Muscle of leg (tissue), 16 donors: ENCODE data around the gene TRAPPC6A. TPM values are rescaled to one million over a fixed set of nuclear protein-coding genes. Genes with fewer than 3 reads are reported as not detected.

Experiments used
- DNase-seq: peaks from one replicate; pipeline ENCODE4 v3.0.0; 2013
- H3K27ac ChIP-seq: one replicate; pipeline ENCODE4 v1.5.1; 2013; ENCODE audit warnings: mild to moderate bottlenecking, low read length, control low read depth
- H3K27me3 ChIP-seq: one replicate; pipeline ENCODE4 v1.6.1; 2013; ENCODE audit warnings: low read length; ENCODE audit not compliant: control insufficient read depth, insufficient read depth
- H3K36me3 ChIP-seq: one replicate; pipeline ENCODE4 v1.6.1; 2013; ENCODE audit warnings: low read length; ENCODE audit not compliant: control insufficient read depth, insufficient read depth
- H3K4me1 ChIP-seq: one replicate; pipeline ENCODE4 v1.6.1; 2013; ENCODE audit warnings: low read length; ENCODE audit not compliant: control insufficient read depth, insufficient read depth
- H3K4me3 ChIP-seq: one replicate; pipeline ENCODE4 v1.5.1; 2013; ENCODE audit warnings: low read length, control low read depth
- H3K9me3 ChIP-seq: replicated peaks from 2 replicates; pipeline ENCODE4 v1.6.1; 2013; ENCODE audit warnings: low read depth, low read length; ENCODE audit not compliant: control insufficient read depth
- WGBS: methylation state at CpG from one replicate; pipeline ENCODE4 v1.1.5; 2013; ENCODE audit warnings: missing lambda C conversion rate; ENCODE audit not compliant: insufficient coverage; 5-methylcytosine and 5-hydroxymethylcytosine counted together
- long read RNA-seq, 11 donors: transcript quantifications; one replicate each; lab custom pipeline, GENCODE V29; 2026
- polyA plus RNA-seq, 8 donors: library from polyadenylated mRNA; unstranded; fragments of 120-200 nt; gene quantifications; one replicate each; pipeline versions ENCODE4 v1.2.1 to v1.2.3, GENCODE V29; 2013; ENCODE audit warnings: inconsistent platforms in 1 of 8, low replicate concordance in 1 of 8; ENCODE audit not compliant: insufficient read length in 8 of 8, insufficient read depth in 1 of 8
- total RNA-seq: library from RNA; stranded (reverse); fragments of 120-200 nt; gene quantifications from one replicate; pipeline ENCODE4 v1.2.4, GENCODE V29; 2013

TRAPPC6A gene, protein sequence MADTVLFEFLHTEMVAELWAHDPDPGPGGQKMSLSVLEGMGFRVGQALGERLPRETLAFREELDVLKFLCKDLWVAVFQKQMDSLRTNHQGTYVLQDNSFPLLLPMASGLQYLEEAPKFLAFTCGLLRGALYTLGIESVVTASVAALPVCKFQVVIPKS
- total RNA-seq (18.4 TPM), polyA plus RNA-seq (10 to 100 TPM; 18.4 to 31.6 (median 25.1) TPM)
- long read RNA-seq, donor 1, transcript TRAPPC6A-202 (6 exons, 758 nt), result major isoform, 7 of 14 reads
- long read RNA-seq, donor 1, partial matches to known transcripts, result 0 of 14 reads
- long read RNA-seq, donor 1, other reads (novel, unspliced or antisense), result 0 of 14 reads
- long read RNA-seq, donor 2, partial matches to known transcripts, result 0 of 1 reads
- long read RNA-seq, donor 2, other reads (novel, unspliced or antisense), result 0 of 1 reads
- long read RNA-seq, donor 3, transcript TRAPPC6A-201 (6 exons, 805 nt), result minor isoform, 5 of 16 reads
- long read RNA-seq, donor 3, transcript TRAPPC6A-202 (6 exons, 758 nt), result major isoform, 8 of 16 reads
- long read RNA-seq, donor 3, partial matches to known transcripts, result 0 of 16 reads
- long read RNA-seq, donor 3, other reads (novel, unspliced or antisense), result 0 of 16 reads
- long read RNA-seq, donor 4, transcript TRAPPC6A-201 (6 exons, 805 nt), result major isoform, 6 of 17 reads
- long read RNA-seq, donor 4, transcript TRAPPC6A-202 (6 exons, 758 nt), result minor isoform, 5 of 17 reads
- long read RNA-seq, donor 4, partial matches to known transcripts, result 0 of 17 reads
- long read RNA-seq, donor 4, other reads (novel, unspliced or antisense), result 0 of 17 reads
- long read RNA-seq, donor 5, transcript TRAPPC6A-201 (6 exons, 805 nt), result major isoform, 13 of 34 reads
- long read RNA-seq, donor 5, transcript TRAPPC6A-202 (6 exons, 758 nt), result minor isoform, 10 of 34 reads
- long read RNA-seq, donor 5, transcript TRAPPC6A-204 (5 exons, 695 nt), result minor isoform, 8 of 34 reads
- long read RNA-seq, donor 5, partial matches to known transcripts, result 0 of 34 reads
- long read RNA-seq, donor 5, other reads (novel, unspliced or antisense), result 0 of 34 reads
- long read RNA-seq, donor 6, transcript TRAPPC6A-201 (6 exons, 805 nt), result major isoform, 7 of 20 reads
- long read RNA-seq, donor 6, transcript TRAPPC6A-205 (5 exons, 514 nt), result minor isoform, 6 of 20 reads
- long read RNA-seq, donor 6, partial matches to known transcripts, result 0 of 20 reads
- long read RNA-seq, donor 6, other reads (novel, unspliced or antisense), result 0 of 20 reads
- long read RNA-seq, donor 7, transcript TRAPPC6A-202 (6 exons, 758 nt), result minor isoform, 7 of 19 reads
- long read RNA-seq, donor 7, transcript TRAPPC6A-201 (6 exons, 805 nt), result major isoform, 8 of 19 reads
- long read RNA-seq, donor 7, partial matches to known transcripts, result 0 of 19 reads
- long read RNA-seq, donor 7, other reads (novel, unspliced or antisense), result 0 of 19 reads
- long read RNA-seq, donor 8, transcript TRAPPC6A-202 (6 exons, 758 nt), result major isoform, 5 of 10 reads
- long read RNA-seq, donor 8, partial matches to known transcripts, result 0 of 10 reads
- long read RNA-seq, donor 8, other reads (novel, unspliced or antisense), result 0 of 10 reads
- long read RNA-seq, donor 9, transcript TRAPPC6A-201 (6 exons, 805 nt), result major isoform, 8 of 15 reads
- long read RNA-seq, donor 9, transcript TRAPPC6A-204 (5 exons, 695 nt), result minor isoform, 5 of 15 reads
- long read RNA-seq, donor 9, partial matches to known transcripts, result 0 of 15 reads
- long read RNA-seq, donor 9, other reads (novel, unspliced or antisense), result 0 of 15 reads
- long read RNA-seq, donor 10, transcript TRAPPC6A-201 (6 exons, 805 nt), result major isoform, 10 of 21 reads
- long read RNA-seq, donor 10, transcript TRAPPC6A-202 (6 exons, 758 nt), result minor isoform, 6 of 21 reads
- long read RNA-seq, donor 10, partial matches to known transcripts, result 0 of 21 reads
- long read RNA-seq, donor 10, other reads (novel, unspliced or antisense), result 0 of 21 reads
- long read RNA-seq, donor 11, transcript TRAPPC6A-202 (6 exons, 758 nt), result major isoform, 6 of 15 reads
- long read RNA-seq, donor 11, partial matches to known transcripts, result 0 of 15 reads
- long read RNA-seq, donor 11, other reads (novel, unspliced or antisense), result 0 of 15 reads

DNA sequence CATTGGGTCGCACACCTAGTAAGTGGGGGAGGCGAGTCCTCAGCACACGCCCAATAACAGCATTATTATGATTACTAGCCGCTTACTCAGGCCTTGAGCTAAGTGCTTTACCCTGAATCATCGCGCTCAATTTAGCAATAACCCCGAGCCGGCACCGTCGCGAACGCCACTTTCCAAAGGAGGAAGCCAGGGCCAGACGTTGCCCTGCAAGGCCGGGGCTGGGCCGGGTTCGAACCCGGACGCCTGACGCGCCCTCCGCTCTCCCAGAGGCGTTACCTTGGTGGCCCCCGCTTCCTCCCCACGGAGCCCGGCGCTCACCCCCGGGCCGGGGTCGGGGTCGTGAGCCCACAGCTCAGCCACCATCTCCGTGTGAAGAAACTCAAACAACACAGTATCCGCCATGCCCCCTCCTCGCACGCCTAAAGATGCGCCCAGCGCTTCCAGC, at the start of gene TRAPPC6A:
TRAPPC6A (minus strand) TSS at position 421 of the 445 bp plus-strand sequence; CDS start at position 402, 19 bp downstream.
- Histone ChIP-seq H3K4me1 (peaks cover 16% of the 10 kb centered on the region), H3K36me3 (peaks cover 11% of the 10 kb centered on the region), H3K9me3 (no peaks in the 10 kb centered on the region), H3K27ac (peak within 1 kb of the TSS; percentile 96), H3K27me3 (no peaks in the 10 kb centered on the region), H3K4me3 (peak within 1 kb of the TSS; percentile 97)
- no peak for DNase-seq
- 0% methylated on average over 36 of the region's 36 CpGs for WGBS

DNA sequence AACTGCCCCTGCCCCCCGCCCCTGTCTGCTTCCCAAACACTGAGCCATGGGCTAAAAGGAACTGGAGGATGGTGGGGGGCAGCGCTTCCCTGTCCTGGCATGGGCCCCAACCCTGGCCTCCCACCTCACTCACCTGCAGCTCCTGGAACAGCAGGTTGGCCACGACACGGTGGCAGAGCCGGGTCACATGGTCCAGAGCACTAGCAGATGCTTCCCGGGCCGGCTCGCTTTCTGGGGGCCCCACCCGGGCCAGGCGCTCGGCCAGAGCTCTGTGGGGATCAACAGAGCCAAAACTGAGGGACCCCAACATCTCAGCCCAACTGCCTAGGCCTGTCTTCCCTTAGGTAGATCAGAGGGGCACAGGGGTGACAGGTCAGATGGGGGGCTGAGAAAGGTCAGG, 46.6 kb upstream of the TRAPPC6A start:
- no peak overlapping the region for H3K4me3 ChIP-seq
- H3K9me3 ChIP-seq, result no peaks in the 10 kb centered on the region
- no peak for DNase-seq
- H3K27ac ChIP-seq, result no peak overlapping the region
- no peaks in the 10 kb centered on the region for H3K4me1 ChIP-seq
- peaks cover 18% of the 10 kb centered on the region for H3K27me3 ChIP-seq
- 38% methylated on average over 3 of the region's 11 CpGs for WGBS
- no peaks in the 10 kb centered on the region for H3K36me3 ChIP-seq

DNA sequence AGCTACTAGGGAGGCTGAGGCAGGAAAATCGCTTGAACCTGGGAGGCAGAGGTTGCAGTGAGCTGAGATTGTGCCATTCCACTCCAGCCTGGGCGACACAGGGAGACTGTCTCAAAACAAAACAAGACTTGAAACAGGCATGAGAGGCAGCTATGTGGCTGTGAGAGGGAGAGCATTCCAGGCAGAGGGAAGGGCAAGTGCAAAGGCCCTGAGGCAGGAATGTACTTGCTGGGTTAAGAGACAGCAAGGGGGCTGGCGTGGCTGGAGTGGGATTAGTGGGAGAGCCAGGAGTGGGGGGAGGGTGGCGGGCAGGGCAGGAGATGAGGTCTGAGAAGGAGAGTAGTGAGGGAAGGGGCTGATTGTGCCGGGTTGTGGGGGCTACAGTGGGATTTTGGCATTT, 45.8 kb upstream of the TRAPPC6A start:
- no peak overlapping the region for H3K27ac ChIP-seq
- H3K27me3 ChIP-seq, result peaks cover 21% of the 10 kb centered on the region
- no peak for DNase-seq
- WGBS, result 88% methylated on average over 4 of the region's 5 CpGs
- peaks cover 2% of the 10 kb centered on the region for H3K4me1 ChIP-seq
- H3K4me3 ChIP-seq, result no peak overlapping the region
- H3K9me3 ChIP-seq, result no peaks in the 10 kb centered on the region
- H3K36me3 ChIP-seq, result no peaks in the 10 kb centered on the region

DNA sequence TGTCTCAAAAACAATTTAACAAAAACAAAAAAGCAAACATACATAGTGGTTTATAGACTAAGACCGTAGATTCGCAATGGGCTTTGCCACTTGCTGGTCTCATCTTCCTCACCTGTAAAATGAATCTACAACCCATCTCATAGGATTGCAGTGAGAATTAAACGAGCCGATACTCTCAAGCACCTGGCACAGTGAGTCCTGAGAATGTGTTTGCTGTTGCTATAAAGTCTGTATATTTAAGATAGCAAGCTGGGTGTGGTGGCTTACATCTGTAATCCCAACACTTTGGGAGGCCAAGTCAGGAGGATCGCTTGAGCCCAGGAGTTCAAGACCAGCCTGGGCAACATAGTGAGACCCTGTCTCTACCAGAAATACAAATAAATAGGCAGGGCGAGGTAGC, 44.7 kb upstream of the TRAPPC6A start:
- 89% methylated on average over 3 of the region's 6 CpGs for WGBS
- Histone ChIP-seq H3K9me3 (no peaks in the 10 kb centered on the region), H3K27ac (no peak overlapping the region), H3K27me3 (peaks cover 31% of the 10 kb centered on the region), H3K4me3 (no peak overlapping the region), H3K36me3 (no peaks in the 10 kb centered on the region), H3K4me1 (peaks cover 6% of the 10 kb centered on the region)
- DNase-seq, result no peak

DNA sequence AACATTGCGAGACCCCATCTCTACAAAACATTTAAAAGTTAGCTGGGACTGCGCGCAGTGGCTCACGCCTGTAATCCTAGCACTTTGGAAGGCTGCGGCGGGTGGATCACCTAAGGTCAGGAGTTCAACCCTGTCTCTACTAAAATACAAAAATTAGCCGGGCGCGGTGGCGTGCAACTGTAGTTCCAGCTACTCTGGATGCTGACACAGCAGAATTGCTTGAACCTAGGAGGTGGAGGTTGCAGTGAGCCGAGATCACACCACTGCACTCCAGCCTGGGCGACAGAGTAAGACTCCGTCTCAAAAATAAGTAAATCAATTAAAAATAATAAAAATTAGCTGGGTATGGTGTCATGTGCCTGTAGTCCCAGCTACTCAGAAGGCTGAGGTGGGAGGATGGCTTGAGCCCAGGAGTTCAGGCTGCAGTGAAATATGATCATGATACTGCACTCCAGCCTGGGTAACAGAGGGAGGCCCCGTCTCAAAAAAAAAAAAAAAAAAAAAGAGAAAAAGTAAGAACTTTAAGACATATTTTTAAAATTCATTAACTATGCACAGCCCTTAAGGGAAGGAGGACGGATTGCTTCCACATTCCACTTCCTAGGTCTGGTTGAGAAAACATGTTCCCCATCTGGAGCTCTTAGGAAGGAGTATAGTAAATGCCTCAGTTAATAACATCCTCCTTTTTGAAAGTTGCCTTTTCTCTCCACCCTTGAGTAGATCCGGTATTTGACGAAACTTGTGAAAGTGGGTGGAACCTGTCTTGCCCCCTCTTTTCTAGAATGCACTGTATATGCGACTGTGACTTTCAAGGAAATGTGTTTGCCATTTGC, 41.1 kb upstream of the TRAPPC6A start:
- DNase-seq, result no peak
- Histone ChIP-seq H3K36me3 (no peaks in the 10 kb centered on the region), H3K27me3 (peaks cover 64% of the 10 kb centered on the region), H3K4me1 (peaks cover 17% of the 10 kb centered on the region), H3K27ac (no peak overlapping the region), H3K9me3 (no peaks in the 10 kb centered on the region), H3K4me3 (no peak overlapping the region)
- WGBS, result 64% methylated on average over 10 of the region's 18 CpGs

DNA sequence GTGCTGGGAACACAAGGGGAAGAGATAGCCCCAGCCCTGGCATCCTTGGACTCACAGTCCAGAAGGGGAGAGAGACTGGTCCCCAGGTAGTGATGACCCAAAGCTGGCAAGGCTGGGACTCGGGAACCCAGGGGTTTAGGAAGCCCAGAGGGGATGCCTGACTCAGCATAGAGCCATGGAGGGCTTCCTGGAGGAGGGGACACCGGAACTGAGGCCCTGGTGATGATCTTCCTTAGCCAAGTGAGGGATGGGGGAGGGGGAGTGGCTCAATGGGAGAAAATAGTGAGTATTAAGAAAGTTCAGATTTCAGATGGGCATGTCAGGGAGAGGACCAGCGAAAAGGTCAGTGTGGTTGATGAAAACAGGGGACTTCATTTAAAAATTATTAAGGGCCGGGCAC, 40.4 kb upstream of the TRAPPC6A start:
- Histone ChIP-seq H3K9me3 (no peaks in the 10 kb centered on the region), H3K4me1 (peaks cover 17% of the 10 kb centered on the region), H3K36me3 (no peaks in the 10 kb centered on the region), H3K4me3 (no peak overlapping the region), H3K27me3 (peaks cover 66% of the 10 kb centered on the region), H3K27ac (no peak overlapping the region)
- DNase-seq, result no peak
- WGBS, result 47% methylated on average over 4 of the region's 4 CpGs

DNA sequence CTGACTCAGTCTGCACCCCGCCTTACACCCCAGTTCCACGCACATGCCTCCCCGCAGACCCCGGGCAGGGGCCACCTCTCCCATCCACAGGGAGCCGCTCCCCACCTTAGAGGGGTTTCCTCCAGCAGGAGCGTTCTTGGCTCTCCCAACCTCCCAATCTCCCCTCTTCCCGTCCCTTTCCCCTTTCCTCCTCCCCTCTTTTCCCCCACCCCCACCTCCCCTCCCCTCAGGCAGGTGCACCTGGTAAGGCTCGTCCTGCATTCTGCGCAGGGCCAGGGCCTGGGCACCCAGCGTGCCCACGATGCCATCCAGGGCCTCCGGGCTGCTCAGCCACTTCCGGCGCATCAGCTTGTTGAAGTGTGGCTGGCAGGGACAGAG, 39.9 kb upstream of the TRAPPC6A start:
- peaks cover 64% of the 10 kb centered on the region for H3K27me3 ChIP-seq
- no peaks in the 10 kb centered on the region for H3K36me3 ChIP-seq
- no peak overlapping the region for H3K4me3 ChIP-seq
- 23% methylated on average over 10 of the region's 14 CpGs for WGBS
- H3K9me3 ChIP-seq, result no peaks in the 10 kb centered on the region
- H3K4me1 ChIP-seq, result peaks cover 17% of the 10 kb centered on the region
- DNase-seq, result no peak
- no peak overlapping the region for H3K27ac ChIP-seq

DNA sequence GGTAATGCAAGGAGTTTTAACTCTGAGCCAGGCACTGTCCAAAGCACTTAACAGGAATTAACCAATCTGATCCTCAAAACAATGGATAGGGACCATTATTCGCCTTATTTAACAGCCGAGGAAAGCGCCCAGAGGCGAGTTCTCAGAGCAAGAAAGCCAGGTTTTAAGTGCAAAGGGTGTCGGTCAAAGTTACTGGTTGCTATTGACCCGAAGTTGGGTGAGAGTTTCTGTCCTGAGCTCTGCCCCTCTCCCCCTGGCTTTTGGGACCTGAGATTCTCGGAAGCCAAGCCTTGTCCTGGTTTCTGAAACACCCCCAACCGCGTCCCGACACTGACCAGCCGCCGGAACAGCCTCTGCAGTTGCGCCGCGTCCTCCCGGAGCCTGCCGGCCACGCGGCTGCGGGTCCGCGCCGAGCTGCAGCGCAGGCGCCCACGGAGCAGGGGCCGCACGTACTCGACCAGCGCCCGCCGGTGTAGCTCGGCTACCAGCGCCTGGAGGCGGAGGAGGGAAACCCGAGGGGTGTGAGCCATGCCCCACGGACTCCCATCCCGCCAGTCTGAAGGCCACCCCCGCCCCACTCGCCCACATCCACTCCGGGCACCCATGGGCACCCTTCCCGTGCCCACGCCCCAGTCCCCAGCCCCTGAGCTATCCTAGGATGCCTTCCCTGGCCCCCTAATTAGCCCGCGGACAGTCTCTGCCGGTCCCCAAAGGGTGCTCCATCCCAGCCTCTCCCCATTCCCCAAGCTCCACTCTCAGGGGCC, 39.3 kb upstream of the TRAPPC6A start:
- Histone ChIP-seq H3K27me3 (peaks cover 61% of the 10 kb centered on the region), H3K36me3 (no peaks in the 10 kb centered on the region), H3K4me3 (no peak overlapping the region), H3K9me3 (no peaks in the 10 kb centered on the region), H3K4me1 (peaks cover 17% of the 10 kb centered on the region), H3K27ac (no peak overlapping the region)
- WGBS, result 14% methylated on average over 44 of the region's 46 CpGs
- DNase-seq, result no peak
